Sigmoid colon (tissue), 7 donors: ENCODE data around the gene SCLY. TPM values are rescaled to one million over a fixed set of nuclear protein-coding genes. Genes with fewer than 3 reads are reported as not detected.

Experiments
- polyA plus RNA-seq, 3 donors: library from polyadenylated mRNA; stranded (reverse); fragments of 200-250 nt; gene quantifications; one replicate each; pipeline ENCODE4 v1.2.3, GENCODE V29; 2013
- small RNA-seq, 3 donors: library from RNA; depleted of rRNA; stranded (forward); fragments of <200 nt; gene quantifications; one replicate each; pipeline ENCODE3, GENCODE V24; 2016
- total RNA-seq, 4 donors: library from RNA; depleted of rRNA; stranded (reverse); fragments of >200 nt; gene quantifications; one replicate each; pipeline ENCODE4 v1.1.0, GENCODE V29; 2016
- donor health status: healthy with polysubstance abuse.
- donor health status: Bipolar disorder and iron deficiency.
- donor health status: healthy.

SCLY gene
- total and polyA plus RNA-seq, 7 donors, result 5.4 to 19.5 (median 10.9) TPM

Small RNA genes lying within 50 kb of the gene (small RNA-seq; reads per million reads assigned to genes)
- 0 reads per million in 3 donors for gene RNU6-1333P

Other genes starting within 250 kb of the SCLY start
- gene RAMP1, start 201.4 kb upstream of the SCLY start, total RNA-seq, result 100 to 1,000 TPM; 324 to 788 (median 447) TPM
- gene RAMP1, start 201.4 kb upstream of the SCLY start, polyA plus RNA-seq, result 10 to 100 TPM in 2 of 3 donors, not detected in 1; 13.2 to 50.1 TPM
- 10 to 100 TPM; 50.7 to 81.5 (median 66.4) TPM for gene UBE2F, start 94.0 kb upstream of the SCLY start, total RNA-seq
- gene UBE2F, start 94.0 kb upstream of the SCLY start, polyA plus RNA-seq, result 100 to 1,000 TPM in 1 of 3 donors, 10 to 100 TPM in 2; 51.9 to 115 (median 73.3) TPM
- gene ESPNL, start 39.3 kb downstream of the SCLY start, total RNA-seq, result 1 to 10 TPM in 1 of 4 donors, under 1 TPM in 2, not detected in 1; 0.36 to 2.0 (median 0.49) TPM
- gene ESPNL, start 39.3 kb downstream of the SCLY start, polyA plus RNA-seq, result under 1 TPM in 1 of 3 donors, not detected in 2; 0.67 TPM
- gene KLHL30, start 77.7 kb downstream of the SCLY start, total RNA-seq, result 1 to 10 TPM in 1 of 4 donors, under 1 TPM in 3; 0.49 to 3.6 (median 0.76) TPM
- gene KLHL30, start 77.7 kb downstream of the SCLY start, polyA plus RNA-seq, result under 1 TPM in 1 of 3 donors, not detected in 2; 0.19 TPM
- gene ERFE, start 98.0 kb downstream of the SCLY start, total RNA-seq, result under 1 TPM in 2 of 4 donors, not detected in 2; 0.49 to 0.71 TPM
- under 1 TPM in 1 of 3 donors, not detected in 2; 0.42 TPM for gene ERFE, start 98.0 kb downstream of the SCLY start, polyA plus RNA-seq
- gene ILKAP, start 142.7 kb downstream of the SCLY start, total RNA-seq, result 10 to 100 TPM; 32.2 to 57.3 (median 45.3) TPM
- 10 to 100 TPM; 26.4 to 40.6 (median 28.0) TPM for gene ILKAP, start 142.7 kb downstream of the SCLY start, polyA plus RNA-seq
- gene HES6, start 179.0 kb downstream of the SCLY start, total RNA-seq, result 10 to 100 TPM; 13.2 to 27.3 (median 18.1) TPM
- gene HES6, start 179.0 kb downstream of the SCLY start, polyA plus RNA-seq, result 10 to 100 TPM; 40.7 to 59.2 (median 52.3) TPM
- gene PER2, start 227.6 kb downstream of the SCLY start, total RNA-seq, result 10 to 100 TPM in 1 of 4 donors, 1 to 10 TPM in 3; 7.7 to 11.8 (median 9.2) TPM
- 1 to 10 TPM; 3.7 to 7.1 (median 4.2) TPM for gene PER2, start 227.6 kb downstream of the SCLY start, polyA plus RNA-seq